Neural progenitor cell (in vitro differentiated cells): ENCODE measurements around the gene DNAJC1.

Source experiments
- CTCF ChIP-seq: fragments of 200-600 bp; sonication (generic); IDR thresholded peaks from 2 replicates; pipeline ENCODE4 v1.5.1; 2017; ENCODE audit warnings: antibody characterized with exemption, mild to moderate bottlenecking
- EZH2 ChIP-seq: fragments of 200-600 bp; sonication (generic); IDR thresholded peaks from 2 replicates; pipeline ENCODE4 v1.6.1; 2017; ENCODE audit warnings: antibody characterized with exemption, mild to moderate bottlenecking, moderate library complexity

- TF ChIP-seq CTCF, result no peak
- TF ChIP-seq EZH2, result no peak
Observed at GRCh38 chr10:21899736-21900135, 103.8 kb downstream of the DNAJC1 start.
